Activated T-helper 1 cell treated with anti-CD3 and anti-CD28 coated beads, Interleukin-12 subunit alpha, Interleukin-12 subunit beta, Interleukin-2, Interleukin-4 antibody, amounts not matched to agents 30 ng/mL and 10 ng/mL and 1 ng/mL, durations not matched to agents 14 hours and 24 hours and 36 hours (primary cell): ENCODE results near the gene ARHGEF2. TPM values are rescaled to one million over a fixed set of nuclear protein-coding genes. Genes with fewer than 3 reads are reported as not detected.

Experiments used
- DNase-seq: peaks from one replicate; pipeline ENCODE4 v3.0.0; 2021; ENCODE audit warnings: low spot score
- H3K27ac Mint-ChIP-seq: one replicate; pipeline ENCODE4 v1.8.0; 2021; ENCODE audit warnings: mild to moderate bottlenecking, mixed read lengths
- H3K27me3 Mint-ChIP-seq: one replicate; pipeline ENCODE4 v1.8.0; 2022; ENCODE audit warnings: mild to moderate bottlenecking, moderate library complexity, mixed read lengths; ENCODE audit not compliant: insufficient read depth
- H3K36me3 Mint-ChIP-seq: one replicate; pipeline ENCODE4 v1.8.0; 2021; ENCODE audit warnings: low read depth, mixed read lengths
- H3K4me1 Mint-ChIP-seq: one replicate; pipeline ENCODE4 v1.8.0; 2021; ENCODE audit warnings: low read depth, mixed read lengths
- H3K4me3 Mint-ChIP-seq: one replicate; pipeline ENCODE4 v1.8.0; 2021; ENCODE audit warnings: mild to moderate bottlenecking, moderate library complexity, mixed read lengths
- H3K9me3 Mint-ChIP-seq: one replicate; pipeline ENCODE4 v1.8.0; 2021; ENCODE audit warnings: mixed read lengths
- intact Hi-C: fragments of 100-400 bp; cut with micrococcal nuclease; formaldehyde crosslinking; loops from one replicate; pipeline ENCODE4 v1.15.1; 2024
- total RNA-seq: library from RNA; stranded (reverse); gene quantifications from 2 replicates; pipeline ENCODE4 v1.2.3, GENCODE V29; 2022

Gene ARHGEF2
- total RNA-seq, 1 donor from 2014 or later: 222 TPM

DNA sequence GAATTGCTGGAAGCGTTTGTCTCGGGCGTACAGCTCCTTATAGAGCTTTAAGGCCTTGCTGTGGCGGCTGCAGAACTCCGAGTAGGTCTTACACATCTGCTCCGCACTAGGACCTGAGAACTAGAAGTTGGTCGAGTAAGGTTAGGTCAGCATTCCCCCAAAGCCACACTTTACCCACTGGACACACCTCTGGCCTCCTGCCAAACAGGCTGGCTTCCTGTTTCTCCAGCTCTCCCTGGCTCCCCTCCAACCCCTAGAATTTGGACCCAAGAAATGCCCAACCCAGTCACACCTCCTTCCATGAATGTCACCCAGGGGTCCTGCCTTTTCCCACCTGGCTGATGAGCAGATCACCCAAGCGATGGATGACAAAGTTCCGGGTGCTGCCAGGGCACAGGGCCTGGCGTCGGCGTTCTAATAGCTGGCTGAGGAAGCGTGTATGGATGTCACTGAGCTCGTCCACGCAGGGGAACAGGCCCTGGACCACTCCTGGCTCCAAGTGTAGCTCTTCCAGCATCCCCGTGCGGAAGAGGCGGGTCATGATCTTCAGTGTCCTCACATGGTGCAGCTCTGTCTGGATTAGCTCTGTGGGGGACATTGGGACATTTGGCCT is 15.6 kb downstream of the ARHGEF2 start:
- no peak overlapping the region for H3K4me3 Mint-ChIP-seq
- no peaks in the 10 kb centered on the region for H3K27me3 Mint-ChIP-seq
- peaks cover 58% of the 10 kb centered on the region for H3K36me3 Mint-ChIP-seq
- H3K9me3 Mint-ChIP-seq: no peaks in the 10 kb centered on the region
- peaks cover 26% of the 10 kb centered on the region for H3K4me1 Mint-ChIP-seq
- H3K27ac Mint-ChIP-seq: no peak overlapping the region
- no peak for DNase-seq
- intact Hi-C loops: no loop called here

DNA sequence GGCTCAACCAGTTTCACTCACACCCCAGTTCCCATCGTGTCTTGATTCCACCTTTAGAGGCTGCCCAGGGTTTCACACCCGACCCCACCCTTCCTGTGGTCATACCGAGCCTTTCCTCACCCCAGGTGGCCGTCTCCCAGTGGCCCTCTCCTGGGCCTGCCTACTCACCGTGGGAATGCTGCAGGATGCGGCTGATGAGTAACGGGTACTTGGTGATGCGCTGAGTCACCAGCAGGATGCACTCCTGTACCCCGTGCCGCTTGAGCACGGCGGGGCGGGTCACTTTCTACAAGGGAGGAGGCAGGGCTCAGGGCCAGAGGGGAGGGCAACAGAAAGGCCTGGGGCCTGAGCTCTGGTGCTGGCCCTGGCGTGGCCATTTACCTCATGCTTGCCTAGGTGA is 16.4 kb downstream of the ARHGEF2 start:
- Mint-ChIP-seq H3K4me3 (no peak overlapping the region), H3K36me3 (peaks cover 60% of the 10 kb centered on the region), H3K27me3 (no peaks in the 10 kb centered on the region), H3K27ac (peak overlapping the region; percentile 40), H3K4me1 (peaks cover 19% of the 10 kb centered on the region), H3K9me3 (no peaks in the 10 kb centered on the region)
- no peak for DNase-seq
- intact Hi-C loops: no loop called here

DNA sequence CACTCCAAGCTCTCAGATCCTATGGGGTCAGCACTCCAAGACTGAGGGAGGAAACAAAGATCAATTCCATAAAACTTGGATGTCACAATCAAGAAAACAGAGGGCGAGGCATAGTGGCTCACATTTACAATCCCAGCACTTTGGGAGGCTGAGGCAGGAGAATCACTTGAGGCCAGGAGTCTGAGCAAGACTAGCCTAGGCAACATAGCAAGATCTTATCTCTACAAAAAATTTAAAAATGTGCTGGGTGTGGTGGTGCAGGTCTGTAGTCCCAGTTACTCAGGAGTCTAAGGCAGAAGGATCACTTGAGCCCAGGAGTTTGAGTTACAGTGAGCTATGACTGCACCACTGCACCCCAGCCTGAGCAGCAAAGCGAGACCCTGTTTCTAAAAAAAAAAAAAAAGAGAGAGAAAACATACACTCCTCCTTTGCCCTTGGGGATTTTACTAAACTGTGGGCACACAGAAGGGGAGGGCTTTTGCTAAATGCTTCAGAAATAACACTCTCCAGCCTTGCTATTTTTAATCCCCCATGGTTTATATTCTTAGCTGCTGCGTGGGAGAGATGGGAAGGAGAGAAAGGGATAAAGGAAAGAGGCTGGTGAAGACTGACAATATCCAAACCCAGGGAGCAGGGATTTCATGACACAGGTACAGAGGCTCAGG is 18.1 kb downstream of the ARHGEF2 start:
- Mint-ChIP-seq H3K27ac (peak overlapping the region; percentile 58), H3K4me3 (no peak overlapping the region), H3K4me1 (peaks cover 8% of the 10 kb centered on the region), H3K9me3 (no peaks in the 10 kb centered on the region), H3K27me3 (no peaks in the 10 kb centered on the region), H3K36me3 (peaks cover 55% of the 10 kb centered on the region)
- intact Hi-C loops: no loop called here
- no peak for DNase-seq

GRCh38 chr1:155957411-155957915 is 20.9 kb downstream of the ARHGEF2 start:
- intact Hi-C loops: no loop called here
- Mint-ChIP-seq H3K27ac (peak overlapping the region; percentile 26), H3K4me1 (peaks cover 8% of the 10 kb centered on the region), H3K9me3 (no peaks in the 10 kb centered on the region), H3K36me3 (peaks cover 47% of the 10 kb centered on the region), H3K4me3 (no peak overlapping the region), H3K27me3 (no peaks in the 10 kb centered on the region)
- DNase-seq: no peak

DNA sequence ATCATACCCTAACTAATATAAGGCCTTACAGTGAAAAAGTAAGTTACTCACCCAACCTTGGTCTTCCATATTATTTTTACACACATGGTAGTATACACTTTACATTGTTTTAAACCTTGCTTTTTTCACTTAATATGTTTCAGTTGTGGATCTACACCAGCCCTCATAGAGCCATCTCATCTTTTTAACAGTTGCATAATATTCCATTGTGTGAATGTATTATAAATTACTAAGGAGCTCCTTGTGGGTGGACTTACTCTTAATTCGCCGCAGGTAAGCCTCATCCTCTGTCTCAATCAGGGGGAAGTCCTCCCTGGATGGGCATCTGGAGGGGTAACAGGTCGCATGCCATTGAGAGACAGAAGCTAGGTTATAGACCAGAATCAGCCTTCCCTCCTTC is 23.7 kb downstream of the ARHGEF2 start:
- Mint-ChIP-seq H3K4me1 (no peaks in the 10 kb centered on the region), H3K36me3 (peaks cover 46% of the 10 kb centered on the region), H3K9me3 (no peaks in the 10 kb centered on the region), H3K27ac (no peak overlapping the region), H3K4me3 (no peak overlapping the region), H3K27me3 (no peaks in the 10 kb centered on the region)
- intact Hi-C loops: no loop called here
- DNase-seq: no peak

DNA sequence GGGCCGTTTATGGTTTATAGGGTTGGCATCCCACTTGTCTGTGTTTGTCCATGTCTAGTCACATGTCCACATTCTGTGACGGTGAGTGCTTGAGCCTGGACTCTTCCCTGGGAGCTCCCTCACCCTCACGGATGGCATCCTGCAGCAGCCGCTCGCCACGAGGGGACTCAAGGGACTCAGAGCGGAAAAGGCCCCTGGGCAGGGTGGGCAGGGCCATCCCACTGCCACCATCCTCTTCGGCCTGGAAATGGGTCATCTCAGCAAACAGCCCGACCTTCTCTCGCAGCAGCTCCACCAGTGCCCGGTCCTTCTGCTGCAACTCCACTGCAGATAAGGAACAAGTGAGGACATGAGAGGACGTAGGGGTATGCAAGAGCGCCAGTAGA is 25.8 kb downstream of the ARHGEF2 start:
- Mint-ChIP-seq H3K27ac (no peak overlapping the region), H3K9me3 (no peaks in the 10 kb centered on the region), H3K27me3 (no peaks in the 10 kb centered on the region), H3K4me1 (peaks cover 5% of the 10 kb centered on the region), H3K36me3 (peaks cover 42% of the 10 kb centered on the region), H3K4me3 (no peak overlapping the region)
- intact Hi-C loops: no loop called here
- no peak for DNase-seq

GRCh38 chr1:155951753-155952504 is 26.4 kb downstream of the ARHGEF2 start:
- peaks cover 10% of the 10 kb centered on the region for H3K4me1 Mint-ChIP-seq
- peak overlapping the region; percentile 48 for H3K27ac Mint-ChIP-seq
- no peak for DNase-seq
- no peaks in the 10 kb centered on the region for H3K9me3 Mint-ChIP-seq
- H3K27me3 Mint-ChIP-seq: no peaks in the 10 kb centered on the region
- peaks cover 41% of the 10 kb centered on the region for H3K36me3 Mint-ChIP-seq
- H3K4me3 Mint-ChIP-seq: no peak overlapping the region
- intact Hi-C loops: no loop called here

- intact Hi-C loops: no loop called here
- H3K27ac Mint-ChIP-seq: peak overlapping the region; percentile 48
- peaks cover 52% of the 10 kb centered on the region for H3K36me3 Mint-ChIP-seq
- H3K27me3 Mint-ChIP-seq: no peaks in the 10 kb centered on the region
- H3K4me1 Mint-ChIP-seq: peaks cover 21% of the 10 kb centered on the region
- no peak for DNase-seq
- H3K4me3 Mint-ChIP-seq: no peak overlapping the region
- H3K9me3 Mint-ChIP-seq: no peaks in the 10 kb centered on the region
Observed at GRCh38 chr1:155950829-155951228, 27.5 kb downstream of the ARHGEF2 start.

GRCh38 chr1:155947741-155948140 is 30.6 kb downstream of the ARHGEF2 start:
- H3K27me3 Mint-ChIP-seq: no peaks in the 10 kb centered on the region
- intact Hi-C loops: no loop called here
- peaks cover 31% of the 10 kb centered on the region for H3K4me1 Mint-ChIP-seq
- peaks cover 51% of the 10 kb centered on the region for H3K36me3 Mint-ChIP-seq
- no peak overlapping the region for H3K4me3 Mint-ChIP-seq
- no peaks in the 10 kb centered on the region for H3K9me3 Mint-ChIP-seq
- peak overlapping the region; percentile 43 for H3K27ac Mint-ChIP-seq
- DNase-seq: no peak

DNA sequence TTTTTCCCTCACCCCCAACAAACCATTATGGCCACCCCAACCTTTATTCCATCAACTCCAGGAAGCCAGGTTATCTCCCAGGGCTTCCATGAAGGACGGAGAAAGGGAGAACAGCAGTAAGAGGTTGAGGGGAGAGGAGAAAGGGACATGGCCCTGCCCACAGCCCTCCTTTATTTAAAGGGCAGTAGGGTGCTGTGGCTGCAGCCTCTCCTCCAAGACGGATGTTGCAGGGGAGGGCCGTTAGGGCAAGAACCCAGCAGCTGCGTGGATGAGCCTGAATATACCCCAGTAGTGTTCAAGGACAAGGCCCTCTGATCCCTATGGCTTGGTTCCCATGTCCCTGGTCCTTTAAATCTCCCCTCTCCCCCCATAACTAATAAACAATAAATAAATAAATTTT is 31.1 kb downstream of the ARHGEF2 start:
- no peaks in the 10 kb centered on the region for H3K27me3 Mint-ChIP-seq
- peaks cover 49% of the 10 kb centered on the region for H3K36me3 Mint-ChIP-seq
- peaks cover 34% of the 10 kb centered on the region for H3K4me1 Mint-ChIP-seq
- H3K4me3 Mint-ChIP-seq: peak overlapping the region; percentile 59
- no peak for DNase-seq
- intact Hi-C loops: no loop called here
- H3K27ac Mint-ChIP-seq: peak overlapping the region; percentile 86
- no peaks in the 10 kb centered on the region for H3K9me3 Mint-ChIP-seq

DNA sequence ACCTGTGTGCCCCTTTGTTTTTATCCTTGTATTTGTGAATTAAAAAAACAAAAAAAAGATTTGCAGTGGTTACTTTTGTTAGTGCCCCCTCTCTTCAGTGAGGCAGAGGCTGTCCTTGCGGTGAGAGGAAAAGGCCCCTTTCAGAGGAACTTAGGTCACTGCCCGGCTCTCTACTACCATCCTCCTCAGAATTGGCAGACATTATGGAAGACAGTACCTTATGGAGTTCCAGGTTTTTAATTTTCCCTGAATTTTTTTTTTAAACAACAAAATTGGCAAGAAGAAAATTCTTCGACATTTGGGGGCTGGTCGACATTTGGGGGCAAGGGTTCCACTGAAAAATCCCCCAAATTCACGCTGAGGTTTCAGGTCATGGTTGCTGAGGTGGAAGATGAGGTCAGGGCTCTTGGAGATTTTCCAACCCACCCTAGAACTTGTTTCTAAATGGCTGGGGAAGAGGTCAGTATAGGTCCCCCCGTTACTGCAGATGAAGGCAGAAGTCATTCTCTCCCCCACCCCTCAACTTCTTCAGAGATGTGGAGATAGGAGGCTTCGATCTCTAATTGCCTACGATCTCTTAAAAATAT is 31.6 kb downstream of the ARHGEF2 start:
- Mint-ChIP-seq H3K9me3 (no peaks in the 10 kb centered on the region), H3K4me3 (peak overlapping the region; percentile 59), H3K27me3 (no peaks in the 10 kb centered on the region), H3K36me3 (peaks cover 44% of the 10 kb centered on the region), H3K4me1 (peaks cover 40% of the 10 kb centered on the region), H3K27ac (peak overlapping the region; percentile 86)
- DNase-seq: no peak
- intact Hi-C loops: loop anchor here (1.0 kb wide), 4 partner anchors 8 to 35 kb away; partner anchors contain the start of genes KHDC4 and RIT1

DNA sequence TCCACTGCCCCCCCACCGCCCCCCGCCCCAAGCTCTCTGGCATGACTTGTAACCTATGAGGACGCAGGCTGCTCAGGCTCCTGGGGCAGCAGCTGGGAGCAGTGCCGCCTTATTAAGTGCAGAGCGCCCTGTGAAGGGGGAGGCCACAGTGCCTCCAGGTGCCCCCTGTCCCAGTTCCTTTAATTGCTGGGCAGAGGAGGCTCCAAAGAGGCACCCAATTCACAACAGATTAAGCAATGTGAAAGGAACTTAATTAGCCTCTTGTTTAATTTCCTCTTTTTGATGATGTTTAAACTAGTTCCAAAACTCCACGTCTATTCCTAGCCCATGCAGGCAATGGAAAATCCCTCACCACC is 33.9 kb downstream of the ARHGEF2 start:
- H3K9me3 Mint-ChIP-seq: no peaks in the 10 kb centered on the region
- no peak overlapping the region for H3K4me3 Mint-ChIP-seq
- H3K36me3 Mint-ChIP-seq: peaks cover 30% of the 10 kb centered on the region
- H3K4me1 Mint-ChIP-seq: peaks cover 60% of the 10 kb centered on the region
- H3K27me3 Mint-ChIP-seq: no peaks in the 10 kb centered on the region
- DNase-seq: no peak
- intact Hi-C loops: no loop called here
- peak overlapping the region; percentile 67 for H3K27ac Mint-ChIP-seq
